Activated CD4-positive, alpha-beta T cell treated with anti-CD3 and anti-CD28 coated beads for 36 hours (primary cell): ENCODE measurements around the gene HDAC10. TPM values are rescaled to one million over a fixed set of nuclear protein-coding genes. Genes with fewer than 3 reads are reported as not detected.
A peak's percentile ranks its signal among the peaks of the same experiment; 100 is the strongest.

Experiments used
- ATAC-seq: fragments of 200-7000 bp; cut with Tn5 transposase; one replicate; pipeline ENCODE4 v1.10.0; 2021; ENCODE audit warnings: mild to moderate bottlenecking, moderate library complexity
- CTCF ChIA-PET: fragments of 350-600 bp; sonication (Branson Sonifier 250); formaldehyde crosslinking; loops from one replicate; lab custom pipeline; 2021; ENCODE audit warnings: antibody characterized with exemption; lab: Charles Lee
- POLR2A ChIA-PET: fragments of 350-600 bp; sonication (Branson Sonifier 250); formaldehyde crosslinking; loops from one replicate; lab custom pipeline; 2021; ENCODE audit warnings: antibody characterized with exemption, inconsistent platforms; lab: Charles Lee
- DNase-seq: peaks from one replicate; pipeline ENCODE4 v3.0.0-alpha.2; 2020
- H3K27ac Mint-ChIP-seq: one replicate; pipeline ENCODE4 v1.8.0; 2021; ENCODE audit warnings: mixed read lengths
- H3K27me3 Mint-ChIP-seq: one replicate; pipeline ENCODE4 v1.8.0; 2021; ENCODE audit warnings: mixed read lengths
- H3K36me3 Mint-ChIP-seq: one replicate; pipeline ENCODE4 v1.8.0; 2021; ENCODE audit warnings: low read depth, mixed read lengths
- H3K4me1 Mint-ChIP-seq: one replicate; pipeline ENCODE4 v1.8.0; 2021; ENCODE audit warnings: mixed read lengths
- H3K4me3 Mint-ChIP-seq: one replicate; pipeline ENCODE4 v1.8.0; 2021; ENCODE audit warnings: mild to moderate bottlenecking, moderate library complexity, mixed read lengths
- H3K9me3 Mint-ChIP-seq: one replicate; pipeline ENCODE4 v1.8.0; 2021; ENCODE audit warnings: low read depth, mixed read lengths
- intact Hi-C, 2 experiments: fragments of 100-400 bp; cut with DNase I in 1 of 2; cut with micrococcal nuclease in 1 of 2; formaldehyde crosslinking; loops; one replicate each; pipeline versions ENCODE4 v1.14.2 to v1.15.1; 2022 to 2024; cut with DNase I, micrococcal nuclease
- total RNA-seq, 2 experiments: library from RNA; stranded (reverse); gene quantifications; one replicate each; pipeline ENCODE4 v1.2.3, GENCODE V29; 2021

HDAC10 gene
- total RNA-seq, 2 experiments from 2014 or later: 33.5 to 41.5 TPM

DNA sequence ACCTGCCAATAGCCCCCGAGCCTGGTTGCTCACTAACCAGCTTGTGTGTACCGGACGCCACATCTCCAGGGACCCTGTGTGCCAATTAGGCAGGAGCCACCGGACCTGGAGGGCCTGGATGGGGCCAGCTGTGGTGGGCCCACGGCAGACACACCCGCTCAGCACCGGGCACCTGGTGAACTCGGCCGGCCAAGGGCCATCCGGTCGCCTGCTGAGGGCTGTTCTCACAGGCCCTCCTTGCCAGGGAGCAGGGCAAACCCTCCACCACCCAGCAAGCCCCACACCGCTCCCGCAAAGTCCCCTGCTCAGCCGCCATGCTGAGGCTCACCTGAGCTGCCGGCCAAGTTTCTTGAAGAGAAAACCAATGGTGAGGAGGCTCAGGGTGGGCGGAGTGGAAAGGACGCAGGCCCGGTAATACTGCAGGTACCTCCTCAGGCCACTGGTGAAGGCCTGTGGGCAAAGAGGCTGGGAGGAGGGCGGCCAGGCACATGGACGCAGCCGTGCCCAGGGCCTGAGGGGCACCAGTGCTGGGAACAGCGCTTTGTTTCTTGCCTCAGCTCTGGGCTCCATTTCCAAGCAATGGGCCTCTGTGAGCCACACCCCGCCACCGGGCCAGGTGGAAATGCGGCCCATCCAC lies 23.4 kb downstream of the HDAC10 start:
- H3K36me3 Mint-ChIP-seq: peaks cover 13% of the 10 kb centered on the region
- POLR2A ChIA-PET: interaction anchor here (0.6 kb wide), 1 partner anchor 310 kb away, joined by 3 read pairs; no protein-coding TSS in a partner anchor
- CTCF ChIA-PET: interaction anchor here (0.6 to 1.3 kb wide), 2 partner anchors 14 to 19 kb away, joined by 3 read pairs; no protein-coding TSS in a partner anchor
- no peak for DNase-seq
- H3K27ac Mint-ChIP-seq: no peak overlapping the region
- intact Hi-C loops: no loop called here
- no peaks in the 10 kb centered on the region for H3K9me3 Mint-ChIP-seq
- no peak for ATAC-seq
- H3K27me3 Mint-ChIP-seq: no peaks in the 10 kb centered on the region
- H3K4me3 Mint-ChIP-seq: no peak overlapping the region
- no peaks in the 10 kb centered on the region for H3K4me1 Mint-ChIP-seq

DNA sequence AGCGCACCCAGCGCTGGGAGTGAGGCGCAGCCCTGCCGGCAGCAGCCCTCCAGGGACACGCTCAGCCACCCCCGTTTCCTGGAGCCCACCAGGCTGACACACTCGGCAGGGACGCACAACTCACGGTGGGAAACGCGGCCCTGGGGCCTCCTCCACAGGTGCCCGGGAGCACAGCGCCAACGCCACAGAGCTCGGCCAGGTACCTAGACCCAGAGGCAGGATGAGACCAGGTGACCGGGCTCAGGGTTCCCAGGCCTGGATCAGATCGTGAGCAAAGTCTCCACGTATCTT lies 24.2 kb downstream of the HDAC10 start:
- Mint-ChIP-seq H3K36me3 (peaks cover 13% of the 10 kb centered on the region), H3K27ac (no peak overlapping the region), H3K4me1 (no peaks in the 10 kb centered on the region), H3K27me3 (no peaks in the 10 kb centered on the region), H3K9me3 (no peaks in the 10 kb centered on the region), H3K4me3 (no peak overlapping the region)
- intact Hi-C loops: no loop called here
- ATAC-seq: no peak
- CTCF ChIA-PET: interaction anchor here (1.3 kb wide), 1 partner anchor 15 kb away, joined by 3 read pairs; no protein-coding TSS in a partner anchor
- POLR2A ChIA-PET: interaction anchor here (0.6 kb wide), 1 partner anchor 309 kb away, joined by 3 read pairs; no protein-coding TSS in a partner anchor
- no peak for DNase-seq

DNA sequence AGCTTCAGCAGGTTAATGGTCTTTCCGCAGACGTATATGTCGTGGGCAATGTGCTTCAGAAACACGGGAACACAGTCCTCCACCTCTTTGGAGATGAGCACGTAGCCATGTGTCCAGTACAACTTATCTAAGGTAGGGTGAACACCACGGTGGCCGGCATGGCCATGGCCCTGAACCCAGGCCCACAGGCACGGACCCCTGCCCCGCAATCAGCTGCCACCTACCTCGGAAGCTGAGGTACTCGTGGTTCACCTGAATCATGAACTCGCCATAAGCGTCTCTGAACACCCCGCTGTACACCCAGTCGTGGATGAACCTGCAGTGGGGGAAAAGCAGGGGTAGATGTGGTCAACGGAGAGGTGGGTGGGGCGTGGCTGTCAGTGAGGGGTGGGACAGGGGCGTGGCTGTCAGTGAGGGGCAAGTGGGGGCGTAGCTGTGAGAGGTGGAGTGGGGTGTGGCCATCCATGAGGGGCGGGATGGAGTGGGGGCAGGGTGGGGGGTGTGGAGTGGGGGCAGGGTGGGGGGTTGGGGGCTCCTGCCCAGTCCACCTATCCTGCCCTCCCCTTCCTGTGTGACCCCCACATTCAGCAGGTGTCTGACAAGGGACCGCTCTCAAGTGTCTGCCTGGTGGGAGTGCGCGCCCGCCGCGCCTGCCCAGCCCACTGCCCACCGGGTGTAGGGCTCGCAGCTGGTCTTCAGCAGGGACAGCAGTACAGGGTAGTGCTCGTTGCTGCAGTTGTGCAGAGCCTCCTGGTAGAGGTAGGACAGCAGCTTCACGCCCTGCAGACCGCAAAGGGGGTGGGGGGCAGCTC lies 24.8 kb downstream of the HDAC10 start:
- H3K4me3 Mint-ChIP-seq: no peak overlapping the region
- H3K4me1 Mint-ChIP-seq: no peaks in the 10 kb centered on the region
- H3K27ac Mint-ChIP-seq: no peak overlapping the region
- peaks cover 13% of the 10 kb centered on the region for H3K36me3 Mint-ChIP-seq
- DNase-seq (no peak), ATAC-seq (no peak)
- no peaks in the 10 kb centered on the region for H3K27me3 Mint-ChIP-seq
- intact Hi-C loops: no loop called here
- CTCF ChIA-PET: interaction anchor here (1.0 kb wide), 1 partner anchor 16 kb away, joined by 4 read pairs; no protein-coding TSS in a partner anchor
- POLR2A ChIA-PET: no interaction called here
- H3K9me3 Mint-ChIP-seq: no peaks in the 10 kb centered on the region

DNA sequence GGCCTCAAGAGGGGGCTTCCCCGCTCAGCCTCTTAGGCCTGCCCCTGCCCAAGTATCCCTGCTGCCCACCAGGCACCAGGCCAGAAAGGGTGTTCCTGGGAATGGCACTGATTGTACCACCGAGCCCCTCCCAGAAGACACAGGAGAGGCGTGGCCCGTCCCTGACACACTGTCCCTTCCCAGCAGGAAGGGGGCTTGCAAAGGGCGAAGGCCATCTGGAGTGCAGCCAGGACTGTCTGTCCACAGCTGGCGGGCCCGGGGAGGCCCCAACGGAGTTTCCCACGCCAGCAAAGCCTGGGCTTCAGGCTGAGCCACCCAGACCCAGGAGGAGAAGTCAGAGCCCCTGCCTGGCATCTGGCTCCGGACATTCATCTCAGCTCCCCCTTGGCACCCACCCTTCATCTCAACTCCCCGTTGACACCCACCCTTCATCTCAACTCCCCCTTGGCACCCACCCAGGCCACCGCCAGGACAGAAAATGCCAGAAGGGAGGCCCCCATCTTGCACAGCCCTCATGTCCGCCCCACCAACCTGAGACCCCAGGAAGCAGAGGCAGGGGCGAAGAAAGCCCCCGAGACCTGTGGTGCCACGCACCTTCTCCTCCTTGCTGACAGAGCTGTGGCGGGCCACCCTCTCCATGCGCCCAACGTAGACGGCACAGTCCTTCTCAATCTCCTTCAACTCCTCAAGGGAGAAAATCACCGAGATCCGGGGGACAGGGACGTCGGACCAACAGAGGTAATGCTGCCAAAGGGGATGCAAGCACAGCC lies 25.7 kb downstream of the HDAC10 start:
- no peaks in the 10 kb centered on the region for H3K9me3 Mint-ChIP-seq
- no peaks in the 10 kb centered on the region for H3K4me1 Mint-ChIP-seq
- intact Hi-C loops: no loop called here
- no peak overlapping the region for H3K4me3 Mint-ChIP-seq
- no peak overlapping the region for H3K27ac Mint-ChIP-seq
- POLR2A ChIA-PET: no interaction called here
- CTCF ChIA-PET: interaction anchor here (1.0 kb wide), 1 partner anchor 17 kb away, joined by 4 read pairs; no protein-coding TSS in a partner anchor
- no peak for ATAC-seq
- H3K36me3 Mint-ChIP-seq: peaks cover 18% of the 10 kb centered on the region
- DNase-seq: no peak
- no peaks in the 10 kb centered on the region for H3K27me3 Mint-ChIP-seq

DNA sequence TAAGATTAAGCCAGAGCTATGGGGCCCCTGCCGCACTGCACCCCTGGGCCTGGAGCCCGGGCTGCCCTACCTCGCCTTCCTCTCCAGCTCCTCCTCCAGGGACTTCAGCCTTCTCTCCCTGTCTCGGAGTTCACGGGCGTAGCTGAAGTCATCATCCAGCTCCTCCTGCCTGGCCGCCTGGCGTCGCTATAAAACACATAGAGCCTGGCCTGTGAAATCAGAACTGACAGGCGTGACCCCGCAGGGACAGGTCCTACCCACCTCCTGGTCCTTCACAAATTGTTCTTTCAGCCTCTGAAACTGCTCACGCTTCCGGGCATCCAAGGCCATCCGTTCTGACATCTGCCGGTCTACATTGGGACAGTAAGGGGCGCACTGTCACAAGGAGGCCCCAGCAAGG lies 27.0 kb downstream of the HDAC10 start:
- CTCF ChIA-PET: interaction anchor here (1.3 kb wide), 1 partner anchor 34 kb away, joined by 3 read pairs; no protein-coding TSS in a partner anchor
- H3K4me3 Mint-ChIP-seq: no peak overlapping the region
- H3K36me3 Mint-ChIP-seq: peaks cover 19% of the 10 kb centered on the region
- no peak for DNase-seq
- POLR2A ChIA-PET: no interaction called here
- H3K27me3 Mint-ChIP-seq: no peaks in the 10 kb centered on the region
- H3K27ac Mint-ChIP-seq: no peak overlapping the region
- no peaks in the 10 kb centered on the region for H3K4me1 Mint-ChIP-seq
- ATAC-seq: no peak
- no peaks in the 10 kb centered on the region for H3K9me3 Mint-ChIP-seq
- intact Hi-C loops: no loop called here

DNA sequence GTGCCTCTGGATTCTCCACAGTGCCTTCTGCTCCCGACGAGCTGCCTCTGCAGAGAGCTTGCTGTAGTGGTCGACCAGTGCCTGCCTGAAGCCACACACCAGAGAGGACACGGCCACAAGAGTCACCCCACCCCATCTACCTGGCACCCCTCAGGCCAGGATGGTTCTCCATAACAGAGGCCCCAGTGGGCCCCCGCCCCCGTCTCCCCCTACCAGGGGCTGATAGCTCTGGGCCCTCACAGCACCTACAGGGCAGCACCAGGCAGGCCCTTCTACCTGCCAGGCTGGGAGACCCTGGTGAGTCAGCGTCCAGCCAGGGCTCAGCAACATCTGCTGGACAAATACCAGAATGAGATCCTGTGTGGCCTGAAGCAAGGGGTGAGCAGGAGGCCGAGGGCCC lies 28.6 kb downstream of the HDAC10 start:
- DNase-seq (no peak), ATAC-seq (no peak)
- intact Hi-C loops: no loop called here
- peaks cover 23% of the 10 kb centered on the region for H3K36me3 Mint-ChIP-seq
- no peaks in the 10 kb centered on the region for H3K4me1 Mint-ChIP-seq
- no peaks in the 10 kb centered on the region for H3K9me3 Mint-ChIP-seq
- H3K4me3 Mint-ChIP-seq: no peak overlapping the region
- H3K27ac Mint-ChIP-seq: no peak overlapping the region
- CTCF ChIA-PET: interaction anchor here (0.6 to 1.7 kb wide), 3 partner anchors 22 to 73 kb away, joined by 3 to 6 read pairs (median 3); partner anchors contain the start of genes HDAC10 and TUBGCP6
- POLR2A ChIA-PET: no interaction called here
- H3K27me3 Mint-ChIP-seq: no peaks in the 10 kb centered on the region

DNA sequence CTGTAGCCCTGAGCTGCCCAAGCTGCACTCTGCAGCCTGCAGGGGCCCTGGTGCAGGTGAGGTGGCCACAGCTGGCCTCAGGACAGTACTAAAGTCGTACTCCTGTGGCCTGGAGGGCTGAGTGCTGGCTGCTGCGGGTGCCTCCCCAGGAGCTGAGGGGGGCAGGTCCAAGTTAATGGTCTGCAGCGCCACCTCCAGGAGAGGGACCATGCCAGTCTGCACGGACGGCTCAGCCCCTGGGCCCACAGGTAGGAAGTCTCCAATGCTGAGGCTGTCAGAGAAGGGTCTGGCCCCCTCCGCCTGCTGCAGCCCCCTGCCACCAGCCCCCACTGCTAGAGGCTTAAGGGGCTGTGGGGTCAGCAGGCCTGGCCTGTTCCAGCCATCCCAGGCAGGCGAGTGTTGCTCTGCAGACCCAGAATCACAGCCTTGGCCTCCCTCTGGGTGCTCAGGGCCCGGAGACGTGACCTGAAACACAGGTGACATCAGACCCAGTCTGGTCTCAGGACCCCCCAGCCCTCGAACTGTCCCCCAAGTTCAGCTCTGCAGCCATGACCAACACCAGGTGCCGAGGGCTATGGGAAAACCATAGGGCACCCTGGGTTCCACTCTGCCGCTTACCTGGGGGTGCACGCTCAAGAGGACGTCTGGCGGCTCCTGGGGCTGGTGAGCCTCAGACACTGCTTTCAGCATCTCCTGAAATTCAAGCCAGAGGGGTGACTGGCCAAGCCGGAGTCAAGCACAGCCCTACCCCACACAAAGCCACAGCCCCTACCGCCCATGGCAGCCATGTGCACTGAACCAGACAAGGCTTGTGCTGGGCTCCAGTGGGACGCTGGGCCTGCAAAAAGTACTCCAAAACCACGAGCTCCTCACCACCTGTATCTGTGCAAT lies 29.4 kb downstream of the HDAC10 start:
- no peak overlapping the region for H3K27ac Mint-ChIP-seq
- DNase-seq (no peak), ATAC-seq (peak; percentile 31)
- POLR2A ChIA-PET: no interaction called here
- no peaks in the 10 kb centered on the region for H3K27me3 Mint-ChIP-seq
- no peaks in the 10 kb centered on the region for H3K4me1 Mint-ChIP-seq
- intact Hi-C loops: no loop called here
- CTCF ChIA-PET: interaction anchor here (1.7 kb wide), 1 partner anchor 72 kb away, joined by 6 read pairs; no protein-coding TSS in a partner anchor
- no peak overlapping the region for H3K4me3 Mint-ChIP-seq
- peaks cover 26% of the 10 kb centered on the region for H3K36me3 Mint-ChIP-seq
- H3K9me3 Mint-ChIP-seq: no peaks in the 10 kb centered on the region

DNA sequence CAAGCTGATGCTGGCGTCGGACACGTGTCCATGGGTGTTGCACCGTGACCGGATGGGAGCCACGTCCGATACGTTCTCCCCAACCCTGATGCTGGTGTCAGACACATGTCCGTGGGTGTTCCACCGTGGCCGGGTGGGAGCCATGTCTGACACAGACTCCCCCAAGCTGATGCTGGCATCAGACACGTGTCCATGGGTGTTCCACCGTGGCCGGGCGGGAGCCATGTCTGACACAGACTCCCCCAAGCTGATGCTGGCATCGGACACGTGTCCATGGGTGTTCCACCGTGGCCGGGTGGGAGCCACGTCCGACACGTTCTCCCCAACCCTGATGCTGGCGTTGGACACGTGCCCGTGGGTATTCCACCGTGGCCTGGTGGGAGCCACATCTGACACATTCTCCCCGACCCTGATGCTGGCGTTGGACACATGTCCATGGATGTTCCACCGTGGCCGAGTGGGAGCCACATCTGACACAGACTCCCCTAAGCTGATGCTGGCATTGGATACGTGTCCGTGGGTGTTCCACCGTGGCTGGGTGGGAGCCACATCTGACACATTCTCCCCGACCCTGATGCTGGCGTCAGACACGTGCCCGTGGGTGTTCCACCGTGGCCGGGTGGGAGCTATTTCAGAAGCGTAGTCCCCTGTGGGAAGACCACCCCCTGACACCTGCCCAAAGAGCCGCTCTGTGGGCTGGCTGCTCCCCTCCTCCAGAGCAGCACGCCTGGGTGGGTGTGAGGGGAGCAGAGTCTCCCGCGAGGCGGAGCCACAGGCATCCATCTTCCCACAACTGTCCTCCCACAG lies 30.3 kb downstream of the HDAC10 start:
- intact Hi-C loops: no loop called here
- ChIA-PET POLR2A (interaction anchor here (0.7 kb wide), 1 partner anchor 24 kb away, joined by 3 read pairs; no protein-coding TSS in a partner anchor), CTCF (interaction anchor here (1.7 kb wide), 1 partner anchor 71 kb away, joined by 6 read pairs; no protein-coding TSS in a partner anchor)
- H3K27ac Mint-ChIP-seq: no peak overlapping the region
- ATAC-seq (no peak), DNase-seq (no peak)
- H3K4me3 Mint-ChIP-seq: no peak overlapping the region
- H3K9me3 Mint-ChIP-seq: no peaks in the 10 kb centered on the region
- peaks cover 30% of the 10 kb centered on the region for H3K36me3 Mint-ChIP-seq
- no peaks in the 10 kb centered on the region for H3K27me3 Mint-ChIP-seq
- no peaks in the 10 kb centered on the region for H3K4me1 Mint-ChIP-seq

DNA sequence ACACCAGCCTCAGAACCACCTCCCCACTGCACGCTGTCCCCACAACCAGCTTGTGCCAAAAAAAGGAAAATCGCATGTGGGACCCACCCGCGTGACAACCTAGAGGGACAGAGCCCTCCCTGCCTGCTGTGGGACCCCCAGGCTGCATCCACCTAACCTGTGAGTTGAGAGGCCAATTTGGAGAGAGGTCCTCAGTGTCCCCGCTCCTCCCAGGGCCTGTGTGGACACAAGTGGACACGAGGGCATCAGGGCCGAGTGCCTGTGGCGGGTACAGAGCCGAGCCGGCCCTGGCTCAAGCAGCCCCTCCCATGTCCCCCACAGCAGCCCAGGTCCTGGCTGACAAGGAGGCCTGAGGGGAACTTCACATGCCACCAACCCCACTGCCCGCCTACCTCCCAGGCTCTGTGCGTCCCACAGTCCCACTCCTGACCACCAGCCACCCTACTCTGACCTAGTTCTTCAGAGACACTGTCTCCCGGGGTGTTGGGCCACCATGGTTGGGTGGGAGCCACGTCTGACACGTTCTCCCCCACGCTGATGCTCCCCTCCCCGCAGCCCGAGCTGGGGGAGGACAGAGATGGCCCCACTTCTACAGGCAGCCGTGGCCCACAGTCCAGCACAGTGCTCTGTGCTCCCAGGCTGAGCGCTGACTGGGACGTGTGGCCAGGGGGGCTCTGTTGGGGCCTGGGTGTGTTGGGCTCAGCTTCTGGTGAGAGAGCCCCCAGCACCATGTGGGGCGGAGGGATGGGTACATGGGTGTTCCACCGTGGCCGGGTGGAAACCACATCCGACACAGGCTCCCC lies 31.1 kb downstream of the HDAC10 start:
- ChIA-PET POLR2A (interaction anchor here (0.7 kb wide), 1 partner anchor 24 kb away, joined by 3 read pairs; no protein-coding TSS in a partner anchor), CTCF (no interaction called here)
- no peaks in the 10 kb centered on the region for H3K27me3 Mint-ChIP-seq
- H3K4me1 Mint-ChIP-seq: no peaks in the 10 kb centered on the region
- H3K36me3 Mint-ChIP-seq: peaks cover 31% of the 10 kb centered on the region
- no peak overlapping the region for H3K4me3 Mint-ChIP-seq
- no peak for ATAC-seq
- no peaks in the 10 kb centered on the region for H3K9me3 Mint-ChIP-seq
- intact Hi-C loops: no loop called here
- H3K27ac Mint-ChIP-seq: no peak overlapping the region
- no peak for DNase-seq
